Measurements from ENCODE around the gene HOXB8.
A peak's percentile ranks its signal among the peaks of the same experiment; 100 is the strongest.

Gene HOXB8

DNA sequence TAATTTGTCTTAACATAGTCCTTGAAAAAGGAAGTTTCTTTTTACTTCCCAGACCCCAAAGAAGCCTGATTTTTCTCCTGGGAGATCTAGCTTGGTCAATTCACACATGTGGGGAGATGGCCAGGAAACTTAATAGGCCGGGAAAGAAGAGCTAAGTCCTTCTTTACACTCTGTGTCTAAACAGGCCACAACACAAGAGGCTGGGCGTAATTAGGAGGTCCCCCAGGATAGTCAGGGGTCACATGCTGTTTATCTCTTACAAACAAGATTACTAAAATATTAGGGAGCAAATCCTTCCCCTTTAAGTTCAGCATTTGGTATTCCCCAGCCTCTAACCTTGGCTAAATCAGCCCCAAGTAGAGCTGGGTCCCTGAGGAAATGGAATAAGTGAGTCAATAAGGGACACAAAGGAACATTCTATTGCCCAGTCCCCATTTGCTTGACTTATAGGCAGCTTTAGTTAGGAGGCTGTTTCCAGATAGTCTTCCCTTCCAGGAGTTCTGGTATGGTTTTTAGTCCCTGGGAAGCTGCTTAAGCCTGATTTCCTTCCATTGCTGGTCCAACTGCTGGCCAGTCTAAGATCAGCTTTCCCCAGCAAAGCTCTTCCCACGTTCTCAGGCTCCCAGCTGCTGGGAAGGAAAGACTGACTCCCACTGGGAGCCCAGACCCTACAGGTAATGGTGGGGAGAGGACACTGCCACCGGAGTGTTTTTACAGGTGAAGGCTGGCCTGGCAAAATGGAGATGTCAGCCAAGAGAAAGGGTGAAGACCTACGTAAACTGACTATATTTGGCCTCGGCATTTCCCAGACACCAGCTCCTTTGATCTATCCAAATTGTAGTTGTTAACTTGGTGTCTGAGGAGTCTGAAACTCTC is 25.1 kb upstream of the HOXB8 start:
- peaks cover 1% of the 10 kb centered on the region for H3K27me3 Mint-ChIP-seq (ENCODE audit: low read depth, poor library complexity)

DNA sequence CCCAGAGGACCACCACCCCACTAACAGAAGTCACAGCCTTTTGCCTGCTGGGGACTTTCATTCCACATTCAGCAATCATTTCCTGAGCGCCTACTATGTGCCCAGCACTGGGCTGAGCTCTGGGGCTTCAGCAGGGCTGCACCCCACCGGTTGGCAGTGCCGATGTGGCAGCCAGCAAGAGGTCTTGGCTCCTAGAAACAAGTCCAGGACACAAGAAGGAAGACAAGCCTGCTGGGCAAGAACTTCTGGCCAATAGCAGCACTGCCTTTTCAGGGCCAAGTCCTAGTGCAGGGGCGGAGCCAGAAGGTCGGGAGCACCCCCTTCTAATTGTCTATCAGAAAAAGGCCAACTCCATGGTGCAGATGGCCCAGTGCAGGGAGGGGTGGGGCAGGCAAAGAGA is 24.0 kb upstream of the HOXB8 start:
- Mint-ChIP-seq H3K9me3 (no peaks in the 10 kb centered on the region), H3K27me3 (ENCODE audit: low read depth, poor library complexity) (no peaks in the 10 kb centered on the region), H3K27ac (peak overlapping the region; percentile 83), H3K36me3 (ENCODE audit: low read depth) (peaks cover 5% of the 10 kb centered on the region), H3K4me3 (peak overlapping the region; percentile 99), H3K4me1 (peaks cover 98% of the 10 kb centered on the region)
- peak; percentile 55 for DNase-seq
- TF ChIP-seq CTCF (IDR thresholded peaks at IDR 0.05): no peak

More for the DNA sequence above, 25.1 kb upstream of the HOXB8 start:
- peak overlapping the region; percentile 83 for H3K27ac Mint-ChIP-seq
- DNase-seq: no peak
- H3K4me3 Mint-ChIP-seq: peak overlapping the region; percentile 99
- no peaks in the 10 kb centered on the region for H3K9me3 Mint-ChIP-seq
- TF ChIP-seq CTCF (IDR thresholded peaks at IDR 0.05): no peak
- H3K36me3 Mint-ChIP-seq (ENCODE audit: low read depth): peaks cover 13% of the 10 kb centered on the region
- peaks cover 99% of the 10 kb centered on the region for H3K4me1 Mint-ChIP-seq

GRCh38 chr17:48637323-48638260 is 22.5 kb upstream of the HOXB8 start:
- Mint-ChIP-seq H3K36me3 (ENCODE audit: low read depth) (peaks cover 5% of the 10 kb centered on the region), H3K9me3 (no peaks in the 10 kb centered on the region), H3K27ac (peak overlapping the region; percentile 97), H3K4me3 (peak overlapping the region; percentile 99), H3K27me3 (ENCODE audit: low read depth, poor library complexity) (peaks cover 5% of the 10 kb centered on the region), H3K4me1 (peaks cover 88% of the 10 kb centered on the region)
- TF ChIP-seq CTCF (IDR thresholded peaks at IDR 0.05): no peak
- peak; percentile 11 for DNase-seq

DNA sequence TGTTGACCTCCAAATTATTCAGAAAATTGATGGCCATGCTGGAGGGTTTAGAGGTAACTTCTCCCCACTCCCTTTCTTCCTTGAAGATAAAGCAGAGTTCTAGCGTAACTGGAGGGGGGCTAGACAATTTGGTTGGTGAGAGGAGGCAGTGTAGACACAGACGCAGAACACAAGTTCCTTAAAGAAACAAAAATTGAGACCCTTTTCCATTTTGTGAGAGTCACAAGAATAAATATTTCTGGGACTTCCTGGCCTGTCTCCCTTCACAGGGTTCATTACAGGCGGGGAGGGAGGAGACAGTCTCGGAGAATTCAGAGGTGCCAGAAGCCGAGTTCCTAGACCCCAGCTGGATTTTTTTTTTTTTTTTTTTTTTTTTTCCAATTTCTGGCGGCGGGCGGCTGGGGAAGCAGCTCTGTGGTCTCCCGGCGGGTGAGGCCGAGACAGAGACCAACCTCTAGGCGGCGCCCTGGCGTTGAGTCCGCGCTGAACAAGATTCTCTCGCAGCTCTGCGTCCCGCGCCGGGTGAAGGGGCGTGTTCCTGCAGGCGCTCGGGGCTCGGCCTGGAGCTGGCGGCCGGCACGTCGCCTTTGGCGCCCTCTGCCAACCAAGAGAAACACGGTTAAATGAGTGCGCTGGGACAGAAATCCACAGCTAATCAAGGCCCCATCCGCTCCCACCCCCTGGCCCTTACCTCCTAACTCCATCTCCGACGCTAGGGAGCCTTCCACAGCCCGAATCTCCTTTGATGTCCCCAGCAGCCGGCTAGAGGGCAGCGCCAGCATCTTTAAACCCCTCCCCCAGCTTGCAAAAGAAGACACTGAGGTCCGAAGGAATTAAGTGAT is 21.3 kb upstream of the HOXB8 start:
- DNase-seq: peak; percentile 99
- peak overlapping the region; percentile 99 for H3K4me3 Mint-ChIP-seq
- TF ChIP-seq CTCF (IDR thresholded peaks at IDR 0.05): peak; percentile 73
- no peaks in the 10 kb centered on the region for H3K9me3 Mint-ChIP-seq
- H3K27ac Mint-ChIP-seq: peak overlapping the region; percentile 97
- H3K36me3 Mint-ChIP-seq (ENCODE audit: low read depth): no peaks in the 10 kb centered on the region
- peaks cover 5% of the 10 kb centered on the region for H3K27me3 Mint-ChIP-seq (ENCODE audit: low read depth, poor library complexity)
- H3K4me1 Mint-ChIP-seq: peaks cover 89% of the 10 kb centered on the region

GRCh38 chr17:48634493-48635208 is 19.6 kb upstream of the HOXB8 start:
- DNase-seq: peak; percentile 9
- H3K36me3 Mint-ChIP-seq (ENCODE audit: low read depth): peaks cover 10% of the 10 kb centered on the region
- no peak for TF ChIP-seq CTCF (IDR thresholded peaks at IDR 0.05)
- H3K4me3 Mint-ChIP-seq: peak overlapping the region; percentile 99
- H3K27me3 Mint-ChIP-seq (ENCODE audit: low read depth, poor library complexity): peaks cover 8% of the 10 kb centered on the region
- peaks cover 89% of the 10 kb centered on the region for H3K4me1 Mint-ChIP-seq
- H3K9me3 Mint-ChIP-seq: no peaks in the 10 kb centered on the region
- peak overlapping the region; percentile 99 for H3K27ac Mint-ChIP-seq
